ENCODE measurements around the gene KDM6B.

- no peak for TF ChIP-seq PTTG1 (tag; IDR thresholded peaks at IDR 0.05; ENCODE audit: low read depth)
- TF ChIP-seq CTCF (IDR thresholded peaks at IDR 0.05 in 2 of 3, conservative IDR thresholded peaks at IDR 0.05 in 1 of 3; ENCODE audit: insufficient read depth in 2 of 3, low read depth in 1 of 3, low read length in 3 of 3) = no peak
- no peak for TF ChIP-seq ZNF318 (IDR thresholded peaks at IDR 0.05; ENCODE audit: borderline replicate concordance in 1 of 2, low read depth in 1 of 2)
- TF ChIP-seq SMAD1 (IDR thresholded peaks at IDR 0.05; ENCODE audit: low read depth, low read length, partially characterized antibody) = no peak
These were observed 11.9 kb upstream of the KDM6B start for GRCh38 chr17:7822126-7822525.

Data from K562 (cell line).